H1 (cell line): ENCODE results near the gene SNAP47. TPM values are rescaled to one million over a fixed set of nuclear protein-coding genes. Genes with fewer than 3 reads are reported as not detected.
A peak's percentile ranks its signal among the peaks of the same experiment; 100 is the strongest.

Source experiments
- CTCF ChIA-PET: fragments of 300-600 bp; sonication (Branson Sonifier 250); formaldehyde crosslinking; loops from one replicate; lab custom pipeline; 2021; ENCODE audit not compliant: partially characterized antibody; lab: Charles Lee
- POLR2A ChIA-PET: fragments of 300-600 bp; sonication (Branson Sonifier 250); formaldehyde crosslinking; loops from one replicate; lab custom pipeline; 2021; ENCODE audit warnings: inconsistent platforms; ENCODE audit not compliant: partially characterized antibody; lab: Charles Lee
- DNase-seq, 2 experiments: peaks; one replicate each; pipeline versions ENCODE4 v3.0.0 to v3.0.0-alpha.2; 2010 to 2022; ENCODE audit warnings: low spot score in 2 of 2, low read depth in 1 of 2, mixed read lengths in 1 of 2
- FAIRE-seq: peaks from 2 replicates; lab custom pipeline; 2011; peaks lifted over from hg19 to GRCh38; lab: Jason Lieb, UNC
- H2AFZ ChIP-seq: 2 replicates; pipeline ENCODE4 v1.8.1; 2012; ENCODE audit warnings: low read length, inconsistent platforms
- H2AK5ac ChIP-seq: 2 replicates; pipeline ENCODE4 v1.6.1; 2013; ENCODE audit warnings: low read depth, low read length
- H2BK120ac ChIP-seq: replicated peaks from 2 replicates; pipeline ENCODE3; 2013; ENCODE audit warnings: low read depth, low read length, inconsistent platforms
- H2BK12ac ChIP-seq: 2 replicates; pipeline ENCODE4 v1.6.1; 2013; ENCODE audit warnings: low read depth, low read length
- H2BK15ac ChIP-seq: 2 replicates; pipeline ENCODE4 v1.6.1; 2013; ENCODE audit warnings: low read length
- H2BK20ac ChIP-seq: 2 replicates; pipeline ENCODE4 v1.6.1; 2013; ENCODE audit warnings: low read length
- H2BK5ac ChIP-seq: 2 replicates; pipeline ENCODE4 v1.6.1; 2013; ENCODE audit warnings: low read depth, low read length
- H3K14ac ChIP-seq: 2 replicates; pipeline ENCODE4 v1.6.1; 2013; ENCODE audit warnings: inconsistent platforms; ENCODE audit not compliant: insufficient read length
- H3K18ac ChIP-seq: 2 replicates; pipeline ENCODE4 v1.6.1; 2013; ENCODE audit warnings: low read length; ENCODE audit errors: extremely low read depth
- H3K23ac ChIP-seq: 2 replicates; pipeline ENCODE4 v1.6.1; 2013; ENCODE audit warnings: inconsistent platforms; ENCODE audit not compliant: insufficient read length
- H3K23me2 ChIP-seq: 2 replicates; pipeline ENCODE4 v1.6.1; 2013; ENCODE audit warnings: low read depth, low read length
- H3K27ac ChIP-seq: 2 replicates; pipeline ENCODE4 v1.6.1; 2011; ENCODE audit warnings: low read depth, low read length, inconsistent platforms
- H3K27me3 ChIP-seq, 4 experiments: replicated peaks in 1 of 4; 1 replicate in 1 of 4; 2 replicates in 3 of 4; pipeline versions ENCODE4 v1.6.1 to v1.8.1; 2011 to 2013; ENCODE audit warnings: low read length in 3 of 4, mild to moderate bottlenecking in 3 of 4, inconsistent platforms in 2 of 4, mixed read lengths in 2 of 4, moderate library complexity in 1 of 4; ENCODE audit not compliant: control insufficient read depth in 3 of 4, insufficient read depth in 3 of 4; ENCODE audit errors: extremely low read depth in 1 of 4
- H3K36me3 ChIP-seq, 4 experiments: 2 replicates each; pipeline versions ENCODE4 v1.6.1 to v1.8.1; 2011 to 2013; ENCODE audit warnings: mild to moderate bottlenecking in 4 of 4, low read length in 3 of 4, moderate library complexity in 2 of 4, control low read depth in 1 of 4, inconsistent platforms in 1 of 4; ENCODE audit not compliant: insufficient read depth in 4 of 4, control insufficient read depth in 2 of 4
- H3K4ac ChIP-seq: replicated peaks from 2 replicates; pipeline ENCODE3; 2013; ENCODE audit warnings: low read length, low read depth, mixed read lengths, inconsistent platforms; ENCODE audit not compliant: insufficient read length
- H3K4me1 ChIP-seq, 4 experiments: replicated peaks in 1 of 4; 1 replicate in 1 of 4; 2 replicates in 3 of 4; pipeline versions ENCODE4 v1.6.1 to v1.8.1; 2011 to 2013; ENCODE audit warnings: low read length in 3 of 4, inconsistent platforms in 2 of 4, mixed read lengths in 1 of 4; ENCODE audit not compliant: insufficient read depth in 4 of 4, control insufficient read depth in 3 of 4
- H3K4me2 ChIP-seq, 2 experiments: 2 replicates each; pipeline versions ENCODE4 v1.6.1 to v1.8.1; 2011 to 2013; ENCODE audit warnings: low read depth in 2 of 2, low read length in 2 of 2, control low read depth in 1 of 2, inconsistent platforms in 1 of 2, mild to moderate bottlenecking in 1 of 2; ENCODE audit not compliant: insufficient read depth in 1 of 2
- H3K4me3 ChIP-seq, 4 experiments: fragments of 200-600, 300-600 bp in 1 of 4; sonication (generic), shearing (Covaris generic), sonication (Bioruptor Twin) in 1 of 4; 2 replicates each; pipeline versions ENCODE4 v1.5.1 to v1.8.1; 2011 to 2016; ENCODE audit warnings: low read length in 4 of 4, low read depth in 3 of 4, control low read depth in 2 of 4, inconsistent platforms in 2 of 4, mild to moderate bottlenecking in 2 of 4, mixed read lengths in 1 of 4, moderate library complexity in 1 of 4; ENCODE audit not compliant: insufficient read depth in 2 of 4; ENCODE audit errors: extremely low read depth in 1 of 4
- H3K56ac ChIP-seq: replicated peaks from 2 replicates; pipeline ENCODE3; 2013; ENCODE audit warnings: low read depth, mild to moderate bottlenecking, mixed read lengths, low read length, inconsistent platforms; ENCODE audit not compliant: insufficient read length
- H3K79me1 ChIP-seq: 2 replicates; pipeline ENCODE4 v1.6.1; 2013; ENCODE audit warnings: low read depth, low read length, control low read depth
- H3K79me2 ChIP-seq, 2 experiments: 2 replicates each; pipeline versions ENCODE4 v1.6.1 to v1.8.1; 2012 to 2013; ENCODE audit warnings: low read length in 2 of 2, mild to moderate bottlenecking in 2 of 2, inconsistent platforms in 1 of 2; ENCODE audit not compliant: insufficient read depth in 2 of 2, control insufficient read depth in 1 of 2
- H3K9ac ChIP-seq, 4 experiments: replicated peaks in 1 of 4; 1 replicate in 1 of 4; 2 replicates in 3 of 4; pipeline versions ENCODE4 v1.6.1 to v1.8.1; 2011 to 2013; ENCODE audit warnings: low read depth in 3 of 4, low read length in 3 of 4, control low read depth in 2 of 4, mild to moderate bottlenecking in 2 of 4, moderate library complexity in 2 of 4, inconsistent platforms in 1 of 4; ENCODE audit errors: extremely low read depth in 1 of 4
- H3K9me3 ChIP-seq, 2 experiments: 2 replicates each; pipeline versions ENCODE4 v1.6.1 to v1.8.1; 2012 to 2013; ENCODE audit warnings: mild to moderate bottlenecking in 2 of 2, moderate library complexity in 2 of 2, control low read depth in 1 of 2, inconsistent platforms in 1 of 2, low read depth in 1 of 2, low read length in 1 of 2, mixed read lengths in 1 of 2; ENCODE audit not compliant: insufficient read depth in 2 of 2
- H4K20me1 ChIP-seq, 2 experiments: replicated peaks in 1 of 2; 2 replicates each; pipeline versions ENCODE3 to v1.8.1; 2011 to 2013; ENCODE audit warnings: inconsistent platforms in 2 of 2, low read length in 2 of 2, mild to moderate bottlenecking in 1 of 2; ENCODE audit not compliant: insufficient read depth in 2 of 2, control insufficient read depth in 1 of 2
- H4K5ac ChIP-seq: 2 replicates; pipeline ENCODE4 v1.6.1; 2013; ENCODE audit warnings: low read length, low read depth, mixed read lengths, inconsistent platforms; ENCODE audit not compliant: insufficient read length
- H4K8ac ChIP-seq: 2 replicates; pipeline ENCODE4 v1.8.0; 2013; ENCODE audit warnings: mild to moderate bottlenecking, moderate library complexity, low read length, inconsistent platforms; ENCODE audit not compliant: insufficient read depth; ENCODE audit errors: extremely low read depth
- H4K91ac ChIP-seq: replicated peaks from 2 replicates; pipeline ENCODE3; 2013; ENCODE audit warnings: low read length, mixed read lengths, inconsistent platforms; ENCODE audit not compliant: insufficient read length
- BACH1 ChIP-seq: IDR thresholded peaks from 2 replicates; pipeline ENCODE4 v1.6.1; 2012; ENCODE audit warnings: low read length, improper control_type of control experiment
- BRCA1 ChIP-seq: IDR thresholded peaks from 2 replicates; pipeline ENCODE4 v1.6.1; 2012; ENCODE audit warnings: low read depth, low read length, improper control_type of control experiment
- CHD2 ChIP-seq: IDR thresholded peaks from 2 replicates; pipeline ENCODE4 v1.6.1; 2012; ENCODE audit warnings: low read length, improper control_type of control experiment
- NANOG ChIP-seq: IDR thresholded peaks from 2 replicates; pipeline ENCODE4 v1.6.1; 2011; ENCODE audit warnings: low read length, low read depth, mild to moderate bottlenecking, inconsistent platforms; ENCODE audit not compliant: insufficient read depth, poor library complexity, severe bottlenecking
- SP1 ChIP-seq: IDR thresholded peaks from 2 replicates; pipeline ENCODE4 v1.6.1; 2011; ENCODE audit warnings: low read depth, low read length
- WGBS, 2 experiments: shearing (Covaris generic) in 1 of 2; methylation state at CpG; one replicate each; pipeline versions ENCODE4 v1.1.6 to v1.1.7; 2013 to 2015; ENCODE audit warnings: low lambda C conversion rate in 2 of 2, mixed read lengths in 2 of 2, inconsistent platforms in 1 of 2, low coverage in 1 of 2, missing lambda C conversion rate in 1 of 2; ENCODE audit not compliant: insufficient replicate concordance in 2 of 2, insufficient coverage in 1 of 2, insufficient read length in 1 of 2; ENCODE audit errors: extremely low coverage in 1 of 2, missing lambda C conversion rate in 1 of 2; 5-methylcytosine and 5-hydroxymethylcytosine counted together
- polyA plus RNA-seq, 7 experiments: library from polyadenylated mRNA; depleted of rRNA in 3 of 7; stranded (reverse) in 5 of 7; unstranded in 2 of 7; fragments of >200 nt in 5 of 7; fragments of 200-250 nt in 2 of 7; gene quantifications; 1 replicate in 5 of 7; 2 replicates in 1 of 7; 4 replicates in 1 of 7; pipeline versions ENCODE4 v1.2.1 to v1.2.3, GENCODE V29; 2011 to 2013; ENCODE audit warnings: missing spikeins in 2 of 7, mixed read lengths in 2 of 7
- total RNA-seq: library from RNA; stranded (reverse); fragmentation: NEBNext Ultra II Directional; extraction: Animal tissue kit (Norgen Biotek cat#: 25700); gene quantifications from 2 replicates; pipeline ENCODE4 v1.2.1, GENCODE V29; 2021

Gene SNAP47
- total and polyA plus RNA-seq, 2 of the 8 experiments (the other 6 are each of a cell fraction or from before 2014, with no cell fraction given), result 37.6 to 42.2 TPM

- H3K79me2 ChIP-seq, result peaks cover 4 to 77% of the 10 kb centered on the region in 2 experiments; a peak in 3 of 4 replicates
- no peak overlapping the region for H3K56ac ChIP-seq
These were observed 11.4 kb downstream of the SNAP47 start for GRCh38 chr1:227746676-227747075.

More at GRCh38 chr1:227746676-227747075, 11.4 kb downstream of the SNAP47 start:
- TF ChIP-seq SP1 (no peak), BACH1 (no peak), CHD2 (no peak), NANOG (no peak), BRCA1 (no peak)
- TF ChIP-seq, all 59 proteins: peak for 0
- peaks cover 14 to 43% of the 10 kb centered on the region in 2 experiments for H4K20me1 ChIP-seq
- no peak overlapping the region for H3K14ac ChIP-seq
- no peak for DNase-seq
- H3K4ac ChIP-seq, result no peak overlapping the region
- no peak overlapping the region for H2AFZ ChIP-seq
- H3K27me3 ChIP-seq, result no peaks in the 10 kb centered on the region
- H2BK20ac ChIP-seq, result no peak overlapping the region
- H3K79me1 ChIP-seq, result peaks cover 19% of the 10 kb centered on the region
- H2BK120ac ChIP-seq, result no peak overlapping the region
- H3K36me3 ChIP-seq, result peaks cover 0 to 7% (median 3%) of the 10 kb centered on the region in 4 experiments; a peak in 6 of 8 replicates
- H3K23me2 ChIP-seq, result no peaks in the 10 kb centered on the region
- no peak overlapping the region for H3K18ac ChIP-seq
- H3K27ac ChIP-seq, result no peak overlapping the region
- POLR2A ChIA-PET, result no interaction called here
- H2AK5ac ChIP-seq, result no peak overlapping the region
- WGBS, 2 experiments, result 94% methylated on average over 6 of the region's 6 CpGs; no CpG with 5 or more reads in 1 of the 2 experiments
- no peak overlapping the region; the same call in 1 of the 2 replicates for H2BK5ac ChIP-seq
- H3K4me1 ChIP-seq, result no peaks in the 10 kb centered on the region
- no peak overlapping the region for H3K4me3 ChIP-seq
- H3K23ac ChIP-seq, result no peak overlapping the region
- H4K5ac ChIP-seq, result no peak overlapping the region
- no peak overlapping the region for H2BK15ac ChIP-seq
- H4K91ac ChIP-seq, result no peak overlapping the region
- no peak for FAIRE-seq
- H3K4me2 ChIP-seq, result no peak overlapping the region
- CTCF ChIA-PET, result interaction anchor here (0.6 kb wide), 1 partner anchor 74 kb away, joined by 4 read pairs; no protein-coding TSS in a partner anchor
- H3K9ac ChIP-seq, result no peak overlapping the region
- H2BK12ac ChIP-seq, result no peak overlapping the region
- 0 out of 2 replicates have a peak overlapping the region, but pooled peaks have one; percentile 42 for H4K8ac ChIP-seq
- H3K9me3 ChIP-seq, result no peaks in the 10 kb centered on the region
